ENCODE measurements around the gene DDIT4.
"Not testable (repeated sequence)": the region's sequence is repeated elsewhere in the genome, so short reads cannot be mapped to it uniquely, and the experiment has no call there.

Gene DDIT4

DNA sequence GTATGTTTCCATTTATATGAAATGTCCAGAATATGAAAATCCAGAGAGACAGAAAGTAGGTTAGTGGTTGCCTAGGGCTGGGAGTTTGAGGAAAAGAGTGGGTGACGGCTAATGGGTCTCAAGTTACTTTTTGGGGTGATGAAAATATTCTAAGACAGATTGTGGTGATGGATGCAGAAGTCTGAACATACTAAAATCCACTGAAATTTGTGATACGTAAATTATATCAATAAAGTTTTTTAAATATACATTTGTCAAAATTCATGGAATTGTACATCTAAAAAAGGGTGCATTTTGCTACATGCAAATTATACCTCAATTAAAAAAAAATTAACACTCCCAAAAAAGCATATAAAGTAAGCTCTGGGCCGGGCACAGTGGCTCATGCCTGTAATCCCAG, 9.4 kb downstream of the DDIT4 start:
- peaks cover 6% of the 10 kb centered on the region; the same call in 1 of the 2 replicates for H3K4me1 ChIP-seq (ENCODE audit: insufficient read depth, low read length)
- no peak overlapping the region for H3K9ac ChIP-seq (ENCODE audit: low read depth, low read length)
- no peaks in the 10 kb centered on the region for H3K36me3 ChIP-seq (ENCODE audit: insufficient read depth, low read length)
- H3K9me3 ChIP-seq (ENCODE audit: control insufficient read depth, insufficient read depth, low read length), result no peaks in the 10 kb centered on the region

DNA sequence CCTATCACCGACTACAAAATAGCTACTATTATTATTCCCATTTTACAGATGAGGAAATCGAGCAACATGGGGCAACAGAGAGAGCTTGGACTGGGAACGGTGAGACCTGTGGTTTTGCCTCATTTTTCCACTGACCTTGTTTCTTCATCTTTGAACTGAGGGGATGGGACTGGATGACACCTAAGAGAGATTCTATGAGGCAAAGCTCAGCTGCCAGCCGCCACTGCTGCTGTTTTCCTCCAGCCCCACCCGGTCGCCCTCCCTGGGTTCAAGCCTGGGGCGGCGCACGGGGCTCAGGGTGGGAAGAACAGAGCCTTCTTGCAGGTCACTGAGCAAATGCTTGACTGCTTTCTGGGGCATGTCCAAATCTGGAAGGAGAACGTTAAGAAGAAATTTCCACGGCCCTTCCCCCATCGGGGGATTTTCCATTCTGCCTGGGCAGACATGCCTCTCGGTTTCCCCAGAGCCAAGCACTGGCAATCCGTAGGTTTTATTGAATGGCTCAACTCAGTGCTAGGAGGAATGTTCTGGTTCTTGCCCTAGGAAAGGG, 12.3 kb downstream of the DDIT4 start:
- Histone ChIP-seq H3K4me1 (ENCODE audit: insufficient read depth, low read length) (peaks cover 6% of the 10 kb centered on the region; the same call in 1 of the 2 replicates), H3K9ac (ENCODE audit: low read depth, low read length) (no peak overlapping the region), H3K36me3 (ENCODE audit: insufficient read depth, low read length) (no peaks in the 10 kb centered on the region), H3K9me3 (ENCODE audit: control insufficient read depth, insufficient read depth, low read length) (no peaks in the 10 kb centered on the region)

DNA sequence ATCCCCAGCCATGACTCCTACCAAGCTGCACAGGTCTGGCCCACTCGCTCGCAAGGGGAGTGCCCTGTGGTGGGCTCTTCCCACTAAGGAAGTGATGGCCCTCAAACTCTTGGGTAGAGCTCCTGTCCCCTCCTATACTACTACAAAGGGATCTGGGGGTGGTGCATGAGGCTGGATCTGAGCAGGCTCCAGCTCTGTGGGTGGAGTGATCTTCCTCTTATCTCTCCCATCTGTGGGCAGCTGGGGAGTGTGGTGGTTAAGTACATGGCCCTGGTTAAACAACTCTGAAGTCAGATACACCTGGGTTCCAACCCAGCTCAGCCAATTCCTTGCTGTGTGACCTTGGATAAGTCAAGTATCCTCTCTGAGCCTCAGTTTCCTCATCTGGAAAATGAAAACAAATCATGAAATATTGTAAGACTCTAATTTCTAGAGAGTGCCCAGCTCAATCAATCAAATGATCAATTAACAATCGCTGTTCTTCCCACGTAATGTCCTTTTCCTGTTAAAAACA, 17.4 kb downstream of the DDIT4 start:
- H3K9ac ChIP-seq (ENCODE audit: low read depth, low read length), result no peak overlapping the region

DNA sequence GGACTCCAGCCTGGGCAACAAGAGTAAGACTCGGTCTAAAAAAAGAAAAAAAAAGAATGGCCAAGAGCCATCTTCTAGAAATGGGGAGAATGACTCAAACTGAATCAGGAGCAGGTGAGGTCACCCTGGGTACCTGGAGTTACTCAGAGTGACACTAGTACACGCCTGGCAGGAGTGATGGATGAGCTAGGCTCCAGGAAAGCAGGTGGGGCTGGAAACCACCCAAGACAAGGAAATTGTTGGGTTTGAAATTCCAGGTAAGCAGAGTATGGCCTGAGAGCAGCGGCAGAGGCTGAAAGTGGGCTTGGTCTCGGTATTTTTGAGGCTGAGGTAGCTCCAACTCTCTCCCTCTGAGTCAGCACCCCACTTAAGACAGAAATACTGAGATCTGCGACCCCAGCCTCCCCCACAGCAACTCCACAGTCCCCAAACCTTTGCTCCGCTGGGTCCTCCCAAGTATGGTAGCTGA, 18.5 kb downstream of the DDIT4 start:
- Histone ChIP-seq H3K9me3 (ENCODE audit: control insufficient read depth, insufficient read depth, low read length) (no peaks in the 10 kb centered on the region), H3K36me3 (ENCODE audit: insufficient read depth, low read length) (no peaks in the 10 kb centered on the region), H3K9ac (ENCODE audit: low read depth, low read length) (no peak overlapping the region), H3K4me1 (ENCODE audit: insufficient read depth, low read length) (peaks cover 7% of the 10 kb centered on the region)

More for the DNA sequence above, 17.4 kb downstream of the DDIT4 start:
- H3K9me3 ChIP-seq (ENCODE audit: control insufficient read depth, insufficient read depth, low read length), result no peaks in the 10 kb centered on the region
- no peaks in the 10 kb centered on the region for H3K36me3 ChIP-seq (ENCODE audit: insufficient read depth, low read length)
- peaks cover 9% of the 10 kb centered on the region for H3K4me1 ChIP-seq (ENCODE audit: insufficient read depth, low read length)

DNA sequence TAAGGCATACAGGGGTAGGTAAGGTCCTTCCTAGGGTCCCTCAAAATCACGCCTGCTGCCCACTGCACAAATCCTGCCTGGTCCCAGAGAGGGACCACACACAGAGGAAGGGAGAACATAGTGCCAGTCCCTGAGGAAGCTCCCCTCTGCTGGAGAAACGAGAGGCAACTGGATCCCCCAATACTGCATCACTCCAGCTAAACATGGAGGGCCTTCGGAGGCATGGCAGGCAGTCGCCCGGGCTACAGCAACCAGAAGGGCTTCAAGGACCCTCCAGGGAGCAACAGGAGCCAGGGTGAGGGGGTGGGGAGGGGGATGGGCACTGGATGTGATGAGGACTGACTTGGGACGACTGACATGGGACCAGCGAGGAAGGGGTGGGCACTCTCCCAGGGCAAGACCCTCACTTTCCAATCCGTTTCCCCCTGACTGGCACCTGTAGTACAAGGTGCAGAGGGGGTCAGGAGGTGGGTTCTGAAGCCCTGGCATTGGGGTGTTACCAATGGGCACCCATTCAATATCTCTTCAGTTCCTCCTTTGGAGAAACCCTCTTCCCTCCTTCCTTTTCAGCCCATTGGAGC, 21.7 kb downstream of the DDIT4 start:
- H3K4me1 ChIP-seq (ENCODE audit: insufficient read depth, low read length), result peaks cover 17% of the 10 kb centered on the region
- H3K9ac ChIP-seq (ENCODE audit: low read depth, low read length), result no peak overlapping the region
- H3K36me3 ChIP-seq (ENCODE audit: insufficient read depth, low read length), result no peaks in the 10 kb centered on the region
- H3K9me3 ChIP-seq (ENCODE audit: control insufficient read depth, insufficient read depth, low read length), result no peaks in the 10 kb centered on the region

DNA sequence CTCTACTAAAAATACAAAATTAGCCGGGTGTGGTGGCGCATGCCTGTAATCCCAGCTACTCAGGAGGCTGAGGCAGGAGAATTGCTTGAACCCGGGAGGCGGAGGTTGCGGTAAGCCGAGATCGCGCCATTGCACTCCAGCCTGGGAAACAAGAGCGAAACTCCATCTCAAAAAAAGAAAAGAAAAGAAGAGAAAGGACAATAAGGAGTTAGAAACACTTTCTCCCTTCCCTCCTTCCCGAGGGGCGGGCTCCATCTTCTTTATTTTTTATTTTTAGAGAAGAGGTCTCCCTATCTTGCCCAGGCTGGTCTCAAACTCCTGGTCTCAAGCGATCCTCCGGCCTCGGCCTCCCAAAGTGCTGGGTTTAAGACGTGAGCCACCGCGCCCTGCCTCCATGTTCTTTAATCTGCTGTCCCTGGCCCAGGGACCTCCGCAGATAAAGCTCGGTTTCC, 23.1 kb downstream of the DDIT4 start:
- not testable (repeated sequence) for H3K9me3 ChIP-seq (ENCODE audit: control insufficient read depth, insufficient read depth, low read length); H3K36me3 ChIP-seq (ENCODE audit: insufficient read depth, low read length)
- Histone ChIP-seq H3K9ac (ENCODE audit: low read depth, low read length) (peak overlapping the region; percentile 75; the same call in 1 of the 2 replicates), H3K4me1 (ENCODE audit: insufficient read depth, low read length) (peaks cover 17% of the 10 kb centered on the region)

DNA sequence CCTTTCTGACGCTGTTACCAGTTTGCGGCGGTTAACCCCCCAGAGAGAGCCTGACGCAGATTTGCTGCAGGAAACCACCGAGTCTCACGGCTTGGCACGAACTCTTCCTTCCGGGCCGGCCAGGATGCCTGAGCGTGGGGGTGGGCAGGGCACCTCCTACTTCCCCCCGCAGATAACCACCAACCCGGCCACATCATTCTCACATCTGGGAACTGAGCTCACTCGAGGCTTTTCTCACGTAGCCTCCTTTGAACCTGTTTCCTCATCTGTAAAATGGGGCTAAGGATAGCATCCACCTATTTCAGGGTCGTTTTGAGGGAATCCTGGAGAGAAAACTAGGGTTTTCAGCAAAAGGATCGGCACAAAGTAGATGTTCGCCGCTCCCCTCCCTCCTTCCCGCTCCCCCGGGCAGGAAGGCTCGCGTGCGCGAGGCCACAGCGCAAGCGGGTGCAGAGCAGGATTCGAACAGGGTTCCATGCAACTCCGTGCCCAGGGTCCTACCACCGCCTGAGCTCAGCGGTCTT, 23.6 kb downstream of the DDIT4 start:
- Histone ChIP-seq H3K9ac (ENCODE audit: low read depth, low read length) (peak overlapping the region; percentile 75), H3K4me1 (ENCODE audit: insufficient read depth, low read length) (peaks cover 17% of the 10 kb centered on the region), H3K36me3 (ENCODE audit: insufficient read depth, low read length) (no peaks in the 10 kb centered on the region)

DNA sequence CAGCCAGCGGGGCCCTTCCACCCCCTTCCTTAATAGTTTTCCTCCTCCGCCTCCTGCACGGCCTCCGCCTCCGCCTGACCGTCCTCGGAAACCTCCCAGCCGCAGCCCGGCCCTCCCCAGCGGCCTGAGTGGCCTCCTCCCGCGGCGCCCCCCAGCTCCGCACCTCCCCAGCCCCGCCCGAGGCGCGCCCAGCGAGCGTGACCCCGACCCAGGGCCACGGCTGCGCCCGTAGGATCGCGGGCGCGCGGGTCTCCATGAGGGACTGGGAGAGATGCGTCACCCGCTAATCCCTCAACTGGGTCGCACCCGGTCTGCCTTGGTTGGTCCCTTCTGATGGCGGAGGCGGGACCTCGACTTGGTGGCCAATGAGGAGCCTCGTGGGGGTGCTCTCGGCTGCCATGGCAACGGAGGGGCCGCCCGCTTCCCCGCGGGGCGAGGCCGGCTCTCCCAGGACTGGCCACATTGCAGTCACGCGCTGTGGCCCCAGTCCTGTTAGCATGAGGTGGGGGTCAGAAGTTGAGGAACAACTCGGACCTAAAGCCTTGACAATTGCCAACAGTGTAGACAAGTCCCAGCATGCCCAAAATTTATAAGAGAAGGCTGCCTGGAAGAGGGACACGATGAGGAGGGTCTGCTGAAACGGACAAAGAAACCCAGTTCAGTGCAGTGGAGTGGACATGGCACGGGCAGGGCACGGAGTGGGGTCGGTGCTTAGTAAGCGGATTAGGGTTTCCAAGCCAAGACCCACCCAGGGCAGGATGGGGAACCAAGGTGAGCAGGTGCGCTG, 24.3 kb downstream of the DDIT4 start:
- H3K9me3 ChIP-seq (ENCODE audit: control insufficient read depth, insufficient read depth, low read length), result no peaks in the 10 kb centered on the region
- peaks cover 17% of the 10 kb centered on the region for H3K4me1 ChIP-seq (ENCODE audit: insufficient read depth, low read length)
- no peaks in the 10 kb centered on the region for H3K36me3 ChIP-seq (ENCODE audit: insufficient read depth, low read length)
- H3K9ac ChIP-seq (ENCODE audit: low read depth, low read length), result peak overlapping the region; percentile 75

More for the DNA sequence above, 23.6 kb downstream of the DDIT4 start:
- H3K9me3 ChIP-seq (ENCODE audit: control insufficient read depth, insufficient read depth, low read length), result no peaks in the 10 kb centered on the region

DNA sequence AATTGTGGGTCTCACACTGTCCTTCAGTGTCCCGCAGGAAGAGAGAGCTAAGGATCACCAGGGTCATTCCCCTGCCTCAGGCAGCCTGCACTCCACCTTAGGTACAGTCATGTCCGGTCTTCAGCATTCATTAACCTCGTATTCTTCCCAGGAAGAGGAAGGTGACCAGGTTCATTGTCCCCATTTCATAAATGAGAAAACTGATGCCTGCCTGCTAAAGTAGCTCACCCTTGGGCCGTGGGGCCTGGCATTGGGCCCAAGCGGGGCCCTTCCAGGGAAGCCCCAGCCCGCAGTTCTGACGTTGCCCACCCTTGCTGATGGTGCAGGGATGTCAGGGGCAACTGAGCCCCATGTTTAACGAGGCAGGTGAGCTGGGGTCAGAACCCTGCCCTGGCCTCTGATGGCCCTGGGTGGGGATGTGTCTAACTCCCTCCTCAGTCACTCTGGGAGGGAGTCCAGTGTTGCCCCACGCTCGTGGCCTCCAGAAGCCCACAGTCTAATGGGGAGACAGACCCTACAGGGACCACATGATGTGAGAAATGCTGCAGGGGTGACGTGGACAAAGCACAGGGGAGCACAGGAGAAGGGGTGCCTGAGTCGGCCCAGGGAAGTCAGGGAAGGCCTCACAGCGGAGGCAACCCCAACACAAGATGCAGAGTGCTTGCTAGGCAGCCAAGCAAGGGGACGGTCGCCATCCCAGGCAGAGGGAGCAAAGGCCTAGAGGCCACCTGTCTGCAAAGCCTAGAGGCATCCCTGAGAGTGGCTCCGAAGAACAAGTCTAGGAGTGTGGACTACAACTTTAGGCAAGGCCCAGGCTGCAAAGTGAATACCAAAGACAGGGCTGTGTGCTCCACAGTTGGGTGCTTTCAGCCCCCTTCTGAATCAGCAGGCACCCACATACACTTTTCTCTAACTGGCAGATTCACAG, 25.1 kb downstream of the DDIT4 start:
- Histone ChIP-seq H3K36me3 (ENCODE audit: insufficient read depth, low read length) (no peaks in the 10 kb centered on the region), H3K9ac (ENCODE audit: low read depth, low read length) (peak overlapping the region; percentile 75; the same call in 1 of the 2 replicates), H3K4me1 (ENCODE audit: insufficient read depth, low read length) (peaks cover 17% of the 10 kb centered on the region), H3K9me3 (ENCODE audit: control insufficient read depth, insufficient read depth, low read length) (no peaks in the 10 kb centered on the region)

DNA sequence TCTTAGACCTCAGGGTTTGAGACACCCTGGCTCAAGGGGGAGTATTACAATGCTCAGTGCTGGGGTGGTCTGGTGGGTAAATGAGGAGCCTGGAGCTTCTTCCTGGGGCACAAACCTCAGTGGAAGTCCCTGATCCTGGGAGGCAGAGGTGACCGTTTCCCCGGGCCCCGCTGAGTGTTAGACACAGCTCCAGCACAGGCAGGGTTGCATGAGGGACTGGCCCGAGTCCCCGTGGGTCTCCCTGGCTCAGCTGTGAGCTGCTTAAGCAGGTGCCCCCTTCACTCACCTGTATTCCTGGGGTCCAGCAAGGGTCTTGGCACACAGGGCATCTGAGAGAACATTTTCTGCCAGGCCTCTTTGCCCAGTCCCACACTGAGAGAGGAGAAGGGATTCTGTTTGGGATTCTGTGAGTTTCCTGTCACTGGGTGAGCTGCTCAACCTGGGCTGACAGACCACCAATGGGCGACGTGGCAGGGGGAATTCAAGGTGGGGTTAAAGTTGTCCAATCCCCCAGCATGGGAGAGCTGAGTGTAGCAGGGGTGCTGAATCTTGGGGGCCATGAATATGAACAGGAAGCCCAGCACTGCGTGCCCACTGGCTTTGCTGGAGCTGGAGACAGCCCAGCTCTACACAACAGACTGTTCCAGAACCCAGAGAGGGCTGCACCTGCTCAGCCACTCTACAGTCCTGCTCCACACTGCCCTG, 29.9 kb downstream of the DDIT4 start:
- no peaks in the 10 kb centered on the region for H3K9me3 ChIP-seq (ENCODE audit: control insufficient read depth, insufficient read depth, low read length)
- H3K9ac ChIP-seq (ENCODE audit: low read depth, low read length), result no peak overlapping the region
- no peaks in the 10 kb centered on the region for H3K36me3 ChIP-seq (ENCODE audit: insufficient read depth, low read length)
- H3K4me1 ChIP-seq (ENCODE audit: insufficient read depth, low read length), result peaks cover 6% of the 10 kb centered on the region; the same call in 1 of the 2 replicates

DNA sequence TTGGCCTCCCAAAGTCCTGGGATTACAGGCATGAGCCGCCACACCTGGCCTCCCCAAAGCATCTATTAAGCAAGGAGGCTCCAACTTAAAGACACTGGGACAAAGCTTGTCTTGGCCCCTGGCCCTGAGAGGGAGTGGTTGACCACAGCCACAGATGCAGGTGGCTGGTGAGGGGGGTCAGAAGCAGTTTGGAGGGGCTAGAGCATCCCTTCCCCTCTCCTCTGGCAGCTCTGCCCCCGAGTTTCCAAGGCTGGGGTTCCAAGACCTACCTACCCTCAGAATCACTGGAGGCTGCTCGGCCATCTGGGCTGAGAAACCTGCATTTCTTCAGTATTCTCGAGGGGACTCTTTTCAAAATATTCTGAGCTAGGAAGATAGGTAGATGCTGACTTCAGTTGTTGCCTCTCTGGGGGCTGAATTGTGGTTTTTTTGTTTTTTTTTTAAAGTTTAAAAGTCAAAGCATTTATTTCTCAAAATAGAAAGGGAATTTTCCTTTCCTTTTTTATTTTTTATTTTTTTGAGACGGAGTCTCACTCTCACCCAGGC, 32.6 kb downstream of the DDIT4 start:
- Histone ChIP-seq H3K9ac (ENCODE audit: low read depth, low read length) (no peak overlapping the region), H3K4me1 (ENCODE audit: insufficient read depth, low read length) (peaks cover 8% of the 10 kb centered on the region; the same call in 1 of the 2 replicates), H3K36me3 (ENCODE audit: insufficient read depth, low read length) (no peaks in the 10 kb centered on the region), H3K9me3 (ENCODE audit: control insufficient read depth, insufficient read depth, low read length) (no peaks in the 10 kb centered on the region)

DNA sequence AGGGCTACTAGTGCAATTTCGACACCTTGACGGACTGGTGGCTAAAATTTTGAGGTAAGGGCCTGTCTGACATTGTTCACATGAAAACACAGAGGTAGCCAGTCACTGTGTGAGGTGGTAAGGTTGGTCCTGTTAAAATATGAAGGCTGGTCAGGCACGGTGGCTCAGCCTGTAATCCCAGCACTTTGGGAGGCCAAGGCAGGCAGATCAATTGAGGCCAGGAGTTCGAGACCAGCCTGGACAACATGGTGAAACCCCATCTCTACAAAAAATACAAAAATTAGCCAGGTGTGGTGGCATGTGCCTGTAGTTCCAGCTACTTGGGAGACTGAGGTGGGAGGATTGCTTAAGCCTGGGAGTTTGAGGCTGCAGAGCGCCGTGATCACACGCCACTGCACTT, 34.0 kb downstream of the DDIT4 start:
- H3K9me3 ChIP-seq (ENCODE audit: control insufficient read depth, insufficient read depth, low read length); H3K36me3 ChIP-seq (ENCODE audit: insufficient read depth, low read length); H3K4me1 ChIP-seq (ENCODE audit: insufficient read depth, low read length); H3K9ac ChIP-seq (ENCODE audit: low read depth, low read length): not testable (repeated sequence)

All from ES-I3 (cell line).